ENCODE results near the gene NCOA1.

The NCOA1 gene

GRCh38 chr2:24723665-24724064 lies 232.6 kb downstream of the NCOA1 start:
- no peak for DNase-seq (ENCODE audit: low read depth in 1 of 2, low spot score in 1 of 2)
- TF ChIP-seq, protein P1, sequence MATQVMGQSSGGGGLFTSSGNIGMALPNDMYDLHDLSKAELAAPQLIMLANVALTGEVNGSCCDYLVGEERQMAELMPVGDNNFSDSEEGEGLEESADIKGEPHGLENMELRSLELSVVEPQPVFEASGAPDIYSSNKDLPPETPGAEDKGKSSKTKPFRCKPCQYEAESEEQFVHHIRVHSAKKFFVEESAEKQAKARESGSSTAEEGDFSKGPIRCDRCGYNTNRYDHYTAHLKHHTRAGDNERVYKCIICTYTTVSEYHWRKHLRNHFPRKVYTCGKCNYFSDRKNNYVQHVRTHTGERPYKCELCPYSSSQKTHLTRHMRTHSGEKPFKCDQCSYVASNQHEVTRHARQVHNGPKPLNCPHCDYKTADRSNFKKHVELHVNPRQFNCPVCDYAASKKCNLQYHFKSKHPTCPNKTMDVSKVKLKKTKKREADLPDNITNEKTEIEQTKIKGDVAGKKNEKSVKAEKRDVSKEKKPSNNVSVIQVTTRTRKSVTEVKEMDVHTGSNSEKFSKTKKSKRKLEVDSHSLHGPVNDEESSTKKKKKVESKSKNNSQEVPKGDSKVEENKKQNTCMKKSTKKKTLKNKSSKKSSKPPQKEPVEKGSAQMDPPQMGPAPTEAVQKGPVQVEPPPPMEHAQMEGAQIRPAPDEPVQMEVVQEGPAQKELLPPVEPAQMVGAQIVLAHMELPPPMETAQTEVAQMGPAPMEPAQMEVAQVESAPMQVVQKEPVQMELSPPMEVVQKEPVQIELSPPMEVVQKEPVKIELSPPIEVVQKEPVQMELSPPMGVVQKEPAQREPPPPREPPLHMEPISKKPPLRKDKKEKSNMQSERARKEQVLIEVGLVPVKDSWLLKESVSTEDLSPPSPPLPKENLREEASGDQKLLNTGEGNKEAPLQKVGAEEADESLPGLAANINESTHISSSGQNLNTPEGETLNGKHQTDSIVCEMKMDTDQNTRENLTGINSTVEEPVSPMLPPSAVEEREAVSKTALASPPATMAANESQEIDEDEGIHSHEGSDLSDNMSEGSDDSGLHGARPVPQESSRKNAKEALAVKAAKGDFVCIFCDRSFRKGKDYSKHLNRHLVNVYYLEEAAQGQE (IDR thresholded peaks at IDR 0.05; ENCODE audit: insufficient replicate concordance, low read depth), result no peak
- TF ChIP-seq SPI1 (IDR thresholded peaks at IDR 0.05; ENCODE audit: borderline replicate concordance, low read depth) (no peak), POLR2AphosphoS5 (IDR thresholded peaks at IDR 0.05; ENCODE audit: low read depth) (no peak), GABPA (IDR thresholded peaks at IDR 0.05; ENCODE audit: low read depth) (no peak)
- TF ChIP-seq, protein P2, sequence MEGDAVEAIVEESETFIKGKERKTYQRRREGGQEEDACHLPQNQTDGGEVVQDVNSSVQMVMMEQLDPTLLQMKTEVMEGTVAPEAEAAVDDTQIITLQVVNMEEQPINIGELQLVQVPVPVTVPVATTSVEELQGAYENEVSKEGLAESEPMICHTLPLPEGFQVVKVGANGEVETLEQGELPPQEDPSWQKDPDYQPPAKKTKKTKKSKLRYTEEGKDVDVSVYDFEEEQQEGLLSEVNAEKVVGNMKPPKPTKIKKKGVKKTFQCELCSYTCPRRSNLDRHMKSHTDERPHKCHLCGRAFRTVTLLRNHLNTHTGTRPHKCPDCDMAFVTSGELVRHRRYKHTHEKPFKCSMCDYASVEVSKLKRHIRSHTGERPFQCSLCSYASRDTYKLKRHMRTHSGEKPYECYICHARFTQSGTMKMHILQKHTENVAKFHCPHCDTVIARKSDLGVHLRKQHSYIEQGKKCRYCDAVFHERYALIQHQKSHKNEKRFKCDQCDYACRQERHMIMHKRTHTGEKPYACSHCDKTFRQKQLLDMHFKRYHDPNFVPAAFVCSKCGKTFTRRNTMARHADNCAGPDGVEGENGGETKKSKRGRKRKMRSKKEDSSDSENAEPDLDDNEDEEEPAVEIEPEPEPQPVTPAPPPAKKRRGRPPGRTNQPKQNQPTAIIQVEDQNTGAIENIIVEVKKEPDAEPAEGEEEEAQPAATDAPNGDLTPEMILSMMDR (IDR thresholded peaks at IDR 0.05; ENCODE audit: insufficient read depth, low read length), result no peak
- no peak overlapping the region for H3K4me3 ChIP-seq (replicated peaks; ENCODE audit: insufficient read depth, low read length)
- no peaks in the 10 kb centered on the region for H3K27me3 ChIP-seq (ENCODE audit: insufficient read depth, poor library complexity, severe bottlenecking)
- no peak overlapping the region for H3K27ac ChIP-seq (replicated peaks)

DNA sequence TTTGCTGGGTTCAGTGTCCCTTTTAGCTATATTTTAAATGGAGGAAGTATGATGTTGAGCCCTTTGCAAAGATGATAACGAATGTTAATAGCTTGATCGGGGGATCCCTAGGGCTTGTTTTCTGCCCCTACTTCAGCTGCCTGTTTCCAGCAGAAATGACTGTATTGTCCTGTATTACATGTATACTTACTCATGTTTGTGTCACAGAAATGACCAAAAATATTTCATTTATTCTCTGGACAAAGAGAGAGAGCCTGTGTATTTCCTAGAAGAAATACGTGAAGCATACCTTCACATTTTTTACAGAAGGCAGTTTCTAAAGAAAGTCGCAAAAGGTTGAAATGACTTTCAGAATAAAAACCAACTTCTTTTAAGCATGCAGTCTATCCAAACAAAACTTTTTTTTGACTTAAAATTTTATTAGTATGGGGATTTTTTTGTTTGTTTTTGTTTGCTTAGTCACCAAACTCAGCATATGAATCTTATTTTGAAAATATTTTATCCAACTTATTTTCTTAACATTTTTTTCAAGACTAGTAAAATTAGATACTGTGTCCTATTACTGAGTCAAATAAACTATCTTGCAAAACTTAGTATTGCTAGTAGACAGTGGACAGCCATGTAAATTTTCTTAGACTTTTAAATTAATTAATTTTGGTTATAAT lies 233.2 kb downstream of the NCOA1 start:
- no peak overlapping the region for H3K4me3 ChIP-seq (replicated peaks; ENCODE audit: insufficient read depth, low read length)
- TF ChIP-seq, protein P1 (IDR thresholded peaks at IDR 0.05; ENCODE audit: insufficient replicate concordance, low read depth), result no peak
- TF ChIP-seq SPI1 (IDR thresholded peaks at IDR 0.05; ENCODE audit: borderline replicate concordance, low read depth), result no peak
- TF ChIP-seq, protein P2 (IDR thresholded peaks at IDR 0.05; ENCODE audit: insufficient read depth, low read length), result no peak
- TF ChIP-seq POLR2AphosphoS5 (IDR thresholded peaks at IDR 0.05; ENCODE audit: low read depth), result no peak
- no peak for TF ChIP-seq GABPA (IDR thresholded peaks at IDR 0.05; ENCODE audit: low read depth)
- no peaks in the 10 kb centered on the region for H3K27me3 ChIP-seq (ENCODE audit: insufficient read depth, poor library complexity, severe bottlenecking)
- DNase-seq (ENCODE audit: low read depth in 1 of 2, low spot score in 1 of 2), result no peak
- H3K27ac ChIP-seq (replicated peaks), result no peak overlapping the region

DNA sequence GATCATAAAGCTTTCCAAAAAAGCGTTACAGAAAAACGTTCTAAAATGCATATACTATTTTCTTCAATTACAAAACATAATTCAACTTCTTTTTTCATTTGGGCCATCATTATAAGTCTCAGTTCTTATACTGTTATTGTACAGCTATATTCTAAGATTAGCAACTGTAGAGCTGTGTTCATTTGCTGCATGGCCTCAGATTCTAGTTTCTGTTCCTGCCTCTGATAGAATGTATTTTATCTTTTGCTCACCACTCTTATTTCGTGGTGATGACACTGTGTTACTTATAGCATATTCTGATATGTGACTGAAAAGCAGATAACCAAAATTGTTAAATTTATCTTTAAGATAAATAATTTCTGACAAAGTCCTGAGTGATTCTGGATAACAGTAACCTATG lies 234.9 kb downstream of the NCOA1 start:
- Histone ChIP-seq H3K27me3 (ENCODE audit: insufficient read depth, poor library complexity, severe bottlenecking) (no peaks in the 10 kb centered on the region), H3K4me3 (replicated peaks; ENCODE audit: insufficient read depth, low read length) (no peak overlapping the region), H3K27ac (replicated peaks) (no peak overlapping the region)
- TF ChIP-seq SPI1 (IDR thresholded peaks at IDR 0.05; ENCODE audit: borderline replicate concordance, low read depth) (no peak), GABPA (IDR thresholded peaks at IDR 0.05; ENCODE audit: low read depth) (no peak), POLR2AphosphoS5 (IDR thresholded peaks at IDR 0.05; ENCODE audit: low read depth) (no peak)
- TF ChIP-seq, protein P2 (IDR thresholded peaks at IDR 0.05; ENCODE audit: insufficient read depth, low read length), result no peak
- TF ChIP-seq, protein P1 (IDR thresholded peaks at IDR 0.05; ENCODE audit: insufficient replicate concordance, low read depth), result no peak
- no peak for DNase-seq (ENCODE audit: low read depth in 1 of 2, low spot score in 1 of 2)

Measured in HL-60 (cell line).